NCI-H774 (cell line): ENCODE results near the gene UVRAG.

Experiments used
- DNase-seq: peaks from one replicate; lab custom pipeline; 2025; lab: John Stamatoyannopoulos, UW

Gene UVRAG

DNA sequence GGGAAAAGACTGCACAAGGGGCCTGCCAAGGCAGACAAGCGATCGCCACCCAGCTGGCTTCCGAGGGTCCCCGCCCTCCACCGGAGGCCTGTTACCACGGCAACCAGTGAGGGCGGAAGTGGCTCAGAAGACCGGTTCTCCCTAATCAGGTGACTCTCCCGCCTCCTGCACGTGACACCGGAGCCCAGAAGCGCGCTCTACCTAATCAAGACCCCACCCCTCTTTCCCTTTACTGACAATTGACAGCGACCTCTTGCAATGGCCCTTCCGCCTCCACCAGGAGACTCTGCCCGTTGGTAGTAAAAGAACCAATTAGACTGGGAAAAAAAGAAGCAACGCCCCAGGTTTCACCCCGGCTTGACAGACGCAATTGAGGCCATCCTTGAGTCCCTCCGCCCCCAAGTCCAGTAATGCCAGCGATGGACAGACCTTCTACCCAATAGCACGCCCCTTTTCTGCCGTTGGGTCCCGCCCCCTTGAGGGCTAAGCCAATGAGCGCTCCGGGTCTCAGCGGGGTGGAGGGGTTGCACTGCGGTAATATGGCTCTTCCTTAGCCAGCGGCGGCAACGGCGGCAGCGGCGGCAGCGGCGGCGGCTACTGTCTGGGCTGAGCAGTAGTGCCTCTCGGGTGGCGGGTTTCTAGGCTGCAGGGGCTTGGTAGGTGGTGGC is at the start of gene UVRAG:
Gene UVRAG, plus strand, starts transcription at position 534 of the 668 bp plus-strand sequence. CDS start 198 bp downstream, outside the sequence.
- peak; percentile 99 for DNase-seq

DNA sequence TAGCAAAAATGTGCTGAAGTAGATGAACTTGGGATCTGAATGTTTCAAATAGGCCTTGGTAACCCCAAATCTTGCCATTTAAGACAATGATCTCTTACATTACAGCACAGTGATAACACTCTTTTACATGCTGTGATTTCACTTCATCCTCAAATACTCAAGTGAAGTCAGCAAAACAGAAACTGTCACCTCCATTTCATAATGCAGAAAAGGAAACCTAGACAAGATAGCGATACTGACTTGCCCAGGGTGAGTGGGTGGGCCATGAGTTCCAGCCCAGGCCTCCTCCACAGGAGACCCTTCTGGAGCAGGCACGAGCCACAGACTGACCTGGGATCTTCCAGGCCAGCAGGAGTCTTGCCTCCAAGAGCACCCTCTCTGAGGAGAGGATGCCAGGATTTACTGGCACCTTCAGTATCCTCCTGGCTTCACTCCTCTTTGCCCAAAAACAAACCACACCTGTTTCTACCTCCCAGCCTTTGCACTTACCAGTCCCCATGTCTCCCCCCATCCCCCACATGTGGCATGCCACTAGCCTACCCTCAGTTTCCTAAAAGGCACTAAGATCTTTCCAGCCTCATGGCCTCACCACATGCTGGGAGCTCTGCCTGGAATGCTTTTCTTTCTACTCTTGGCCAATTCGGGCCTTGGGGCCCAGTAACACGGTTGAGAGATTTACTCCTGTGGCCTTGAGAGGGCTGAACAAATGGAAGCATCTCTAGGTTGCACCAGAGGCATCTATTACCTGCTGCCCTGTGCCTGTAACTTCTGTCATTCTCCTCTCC is 48.4 kb upstream of the UVRAG start:
- DNase-seq = no peak

DNA sequence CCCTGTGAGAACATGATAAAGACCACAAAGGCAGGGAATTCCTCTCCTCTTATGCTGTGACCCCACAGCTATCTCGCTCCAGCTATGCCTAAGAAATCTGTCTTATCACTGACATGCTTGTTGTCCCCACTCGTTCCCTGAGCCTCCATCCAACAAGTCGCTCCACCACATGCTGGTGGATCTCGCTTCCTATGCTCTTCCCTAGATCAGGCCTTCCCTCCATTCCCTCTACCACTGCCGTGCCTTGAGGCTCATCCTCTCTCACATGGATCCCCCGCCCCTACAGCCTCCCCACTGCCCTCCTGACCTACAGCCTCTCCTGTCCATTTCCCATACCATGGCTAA is 47.8 kb upstream of the UVRAG start:
- DNase-seq = no peak

DNA sequence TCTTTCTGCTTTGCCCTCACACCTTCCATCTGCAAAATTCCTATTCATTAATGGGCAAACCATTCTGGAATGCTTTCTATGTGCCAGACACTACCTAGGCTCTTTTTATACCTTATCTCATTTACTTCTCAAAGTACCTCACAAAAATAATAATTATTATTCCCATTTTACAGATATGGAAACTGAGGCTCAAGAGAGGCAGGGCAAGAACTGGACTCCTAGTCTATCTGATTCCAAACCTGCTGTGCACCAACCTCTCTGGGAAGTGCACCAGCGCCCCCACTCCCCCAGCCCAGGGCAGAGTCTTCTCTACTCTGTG is 47.3 kb upstream of the UVRAG start:
- no peak for DNase-seq

DNA sequence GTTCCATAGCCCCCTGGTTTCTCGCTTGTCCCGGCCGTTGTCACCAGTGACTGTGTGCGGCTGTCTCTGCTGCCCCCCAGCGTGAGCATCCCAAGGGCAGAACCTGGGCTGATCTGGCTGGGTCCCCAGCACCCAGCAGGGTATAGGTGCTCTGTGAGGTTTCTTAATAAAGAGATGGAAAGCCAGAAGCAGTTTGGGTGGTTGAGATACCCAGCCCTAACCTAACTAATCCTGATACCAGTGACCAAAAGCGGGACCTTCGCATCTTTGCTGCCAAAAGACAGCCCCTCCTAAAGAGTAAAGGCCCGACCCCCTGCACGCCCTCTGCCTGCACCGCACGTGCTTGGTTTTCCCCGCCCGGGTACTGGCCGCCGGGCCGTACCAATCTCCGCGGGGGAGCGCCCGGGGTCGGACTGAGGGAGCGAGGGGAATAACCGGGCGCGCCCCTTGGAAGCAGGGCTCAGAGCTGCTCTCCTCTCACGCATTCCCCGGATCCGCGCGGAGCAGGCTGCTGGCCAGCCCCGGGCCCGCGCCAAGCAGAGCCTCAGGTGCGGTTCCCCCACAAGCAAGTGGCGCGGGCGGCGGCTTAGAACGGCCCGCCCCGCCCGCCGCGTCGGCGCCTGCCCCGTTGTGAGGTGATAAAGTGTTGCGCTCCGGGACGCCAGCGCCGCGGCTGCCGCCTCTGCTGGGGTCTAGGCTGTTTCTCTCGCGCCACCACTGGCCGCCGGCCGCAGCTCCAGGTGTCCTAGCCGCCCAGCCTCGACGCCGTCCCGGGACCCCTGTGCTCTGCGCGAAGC is 46.7 kb upstream of the UVRAG start, which contains the start of gene DGAT2:
Gene DGAT2, plus strand, starts transcription at position 667 of the 797 bp plus-strand sequence. CDS start 214 bp downstream, outside the sequence.
- peak; percentile 76 for DNase-seq

DNA sequence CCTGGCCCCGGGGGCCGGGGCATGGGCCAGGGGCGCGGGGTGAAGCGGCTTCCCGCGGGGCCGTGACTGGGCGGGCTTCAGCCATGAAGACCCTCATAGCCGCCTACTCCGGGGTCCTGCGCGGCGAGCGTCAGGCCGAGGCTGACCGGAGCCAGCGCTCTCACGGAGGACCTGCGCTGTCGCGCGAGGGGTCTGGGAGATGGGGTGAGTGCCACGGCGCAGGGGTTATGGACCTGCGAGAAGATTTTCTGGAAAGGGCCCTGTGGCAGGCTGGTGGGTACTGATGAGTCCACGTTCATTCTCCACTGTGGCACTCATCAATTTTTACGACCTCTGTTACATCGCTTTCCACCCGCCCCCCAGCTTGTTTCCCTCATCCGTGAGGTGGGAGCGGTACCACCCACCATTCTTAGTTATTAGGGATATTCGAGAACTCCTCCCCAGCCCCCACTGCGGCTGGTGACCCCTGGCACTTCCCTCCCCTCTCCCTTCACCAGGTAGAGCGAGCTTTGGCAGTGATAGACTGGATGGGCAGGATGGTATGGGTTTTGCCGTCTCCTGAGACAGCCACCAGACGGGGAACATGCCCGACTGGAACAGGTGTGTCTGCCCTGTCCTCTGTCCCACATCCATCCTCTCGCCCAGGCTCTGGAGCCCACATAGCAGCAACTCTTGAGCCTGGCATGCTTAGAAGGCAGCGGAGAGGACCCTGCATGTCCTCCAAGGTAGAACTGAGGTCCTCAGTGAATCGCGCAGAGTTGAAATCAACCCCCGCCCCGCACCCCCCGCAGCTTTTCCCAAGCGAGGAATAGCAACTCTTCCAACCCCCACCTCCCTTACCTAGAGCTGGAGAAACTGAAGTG is 45.9 kb upstream of the UVRAG start:
- DNase-seq = no peak

DNA sequence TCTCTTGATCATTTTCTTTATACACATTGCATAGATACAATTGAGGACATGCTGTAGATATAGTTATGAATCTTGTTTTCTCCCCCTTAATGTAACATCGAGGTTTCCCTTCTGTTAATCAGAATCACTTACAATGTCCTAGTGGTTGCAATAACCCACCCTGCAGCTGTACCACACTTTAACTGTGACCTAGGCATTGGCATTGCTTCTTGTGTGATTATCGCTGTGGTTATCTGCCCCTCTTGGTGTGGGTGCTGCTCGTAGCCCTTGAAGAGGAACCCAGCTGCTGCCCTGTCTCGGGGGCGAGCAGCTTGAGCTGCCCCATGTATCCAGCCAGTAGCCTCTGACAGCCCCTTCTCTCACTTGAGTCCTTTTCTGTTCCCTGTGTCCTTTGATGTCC is 44.9 kb upstream of the UVRAG start:
- no peak for DNase-seq

DNA sequence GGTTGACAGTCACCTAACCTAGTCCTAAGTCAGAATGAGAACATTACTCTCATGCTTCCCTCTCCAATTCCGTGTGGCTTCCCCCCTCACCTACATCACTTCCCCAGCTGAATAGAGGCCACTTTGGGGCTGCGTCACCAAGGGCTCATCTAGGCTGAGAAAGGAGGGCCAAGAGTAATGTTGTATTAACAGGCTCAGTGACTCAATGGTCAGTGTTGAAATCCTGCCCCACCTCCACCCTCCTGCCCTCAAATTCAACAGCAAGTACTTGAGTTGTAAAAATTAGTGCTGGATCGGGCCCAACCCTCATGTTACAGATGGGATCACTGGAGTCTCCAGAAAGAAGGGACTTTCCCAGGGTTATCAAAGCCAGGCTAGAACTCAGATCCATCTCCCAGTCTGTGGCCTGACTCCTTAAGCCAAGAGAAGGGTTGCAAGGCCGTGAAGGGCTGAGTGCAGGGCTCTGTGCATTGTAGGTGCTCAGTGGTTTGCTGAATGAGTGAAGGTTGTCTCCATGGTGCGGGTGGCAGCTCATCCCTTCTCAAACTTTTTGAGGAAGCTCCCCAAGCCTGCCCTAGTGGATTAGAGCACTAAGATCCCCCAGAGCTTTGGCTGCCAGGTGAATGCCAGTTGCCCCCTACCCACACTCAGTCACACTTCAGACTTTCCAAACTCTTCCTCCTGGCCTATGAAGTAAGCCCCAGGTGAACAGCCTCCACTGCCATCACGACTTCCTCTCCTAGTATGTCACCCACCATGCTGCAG is 43.2 kb upstream of the UVRAG start:
- no peak for DNase-seq

DNA sequence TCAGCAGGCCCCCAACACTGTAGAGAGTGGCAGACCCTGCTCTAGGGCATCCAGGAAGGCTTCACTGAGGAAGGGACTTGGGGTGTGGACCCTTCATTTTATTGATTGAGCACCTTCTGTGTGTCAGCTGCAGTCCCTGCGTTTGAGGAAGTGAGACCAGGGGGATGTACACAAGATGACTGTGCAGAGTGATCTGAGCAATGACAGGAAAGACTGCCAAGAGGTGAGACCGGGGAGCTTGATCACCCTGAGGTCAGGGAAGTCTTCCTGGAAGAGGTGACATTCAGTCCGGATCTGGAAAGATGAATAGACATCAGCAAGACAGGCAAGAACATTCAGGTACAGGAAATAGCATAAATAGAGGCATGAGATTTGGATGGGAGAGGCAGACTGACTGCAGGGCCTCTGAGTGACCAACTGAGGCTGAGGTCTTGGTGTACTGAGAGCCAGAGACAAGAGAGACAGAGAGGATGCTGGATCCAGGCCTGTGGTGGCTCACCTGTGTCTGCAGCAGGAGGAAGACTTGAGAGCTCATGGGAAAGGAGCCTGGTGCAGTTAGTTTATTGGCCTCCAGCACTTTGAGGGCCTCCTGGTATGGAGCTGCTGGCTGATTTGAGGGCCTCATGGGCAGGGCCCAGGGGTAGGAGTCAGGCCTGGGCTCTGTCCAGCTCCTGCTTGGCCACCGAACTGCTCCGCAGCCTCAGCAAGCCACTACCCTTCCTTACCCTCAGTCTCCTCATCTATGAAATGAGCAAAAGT is 41.2 kb upstream of the UVRAG start:
- no peak for DNase-seq

DNA sequence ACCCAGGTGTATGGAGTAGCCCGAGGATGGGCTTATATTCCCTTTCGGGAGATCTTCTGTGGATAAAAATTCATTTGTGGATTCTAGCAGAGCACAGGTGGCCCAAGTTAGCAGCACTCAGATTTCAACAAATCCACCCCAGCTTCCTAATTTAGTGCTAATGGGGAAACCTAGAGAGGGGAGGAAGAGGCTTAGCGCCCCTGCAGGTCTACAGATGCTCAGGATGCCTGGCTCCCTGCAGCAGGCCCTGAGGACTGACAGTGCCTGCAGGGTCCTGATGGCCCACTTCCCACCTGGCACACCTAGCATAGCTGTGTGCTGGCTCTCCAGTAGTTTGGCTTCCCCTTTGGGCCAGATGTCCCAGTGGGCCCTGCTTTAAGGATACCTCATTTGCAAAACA is 40.0 kb upstream of the UVRAG start:
- DNase-seq = no peak

DNA sequence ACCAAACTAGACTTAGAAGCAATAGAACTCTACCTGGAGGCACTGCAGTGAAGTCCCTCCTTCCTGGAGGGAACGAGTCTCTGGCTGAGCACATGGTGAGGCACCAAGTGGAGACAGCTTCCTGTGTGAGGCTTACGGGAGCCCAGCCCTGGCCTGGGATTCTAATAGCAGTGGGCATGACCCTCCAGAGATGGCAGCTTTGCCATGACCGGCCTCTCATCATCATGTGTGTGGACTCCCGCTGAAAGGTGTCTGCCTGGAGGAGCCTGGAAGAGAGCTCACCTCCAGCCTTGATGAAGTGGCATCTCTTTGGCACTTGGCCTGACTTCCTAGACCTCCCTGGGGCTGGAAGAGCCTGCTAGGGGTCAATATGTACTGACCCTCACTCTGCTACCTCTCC is 38.5 kb upstream of the UVRAG start:
- no peak for DNase-seq

DNA sequence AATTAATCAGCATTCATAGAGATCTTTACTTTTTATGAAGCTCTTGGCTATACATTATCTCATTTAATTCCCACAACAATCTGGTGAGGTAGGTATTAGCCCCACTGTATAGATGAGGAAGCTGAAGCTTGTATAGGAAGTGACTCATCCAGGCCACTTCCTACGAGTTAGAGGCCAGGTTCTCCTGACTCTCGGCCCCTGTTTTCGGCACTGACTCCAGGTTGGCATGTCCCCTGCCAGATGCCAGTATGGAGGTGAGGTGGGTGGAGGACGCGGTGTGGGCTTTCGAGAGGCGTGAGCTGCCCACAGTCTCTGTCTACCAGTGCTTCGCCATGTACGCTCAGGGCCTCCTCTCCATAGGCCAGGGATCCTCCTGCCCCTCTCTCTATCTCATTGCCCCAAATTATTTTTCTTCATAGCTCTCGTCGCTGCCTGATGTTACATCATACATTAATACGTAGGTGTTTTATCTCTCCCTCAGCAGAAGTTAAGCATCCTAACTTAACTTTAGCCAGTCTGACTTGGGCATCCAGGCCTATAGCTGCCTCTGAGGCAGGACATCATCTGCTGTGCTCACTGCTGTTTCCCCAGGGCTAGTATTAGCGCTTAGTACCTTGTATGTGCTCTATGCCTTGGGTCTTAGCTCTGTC is 37.4 kb upstream of the UVRAG start:
- no peak for DNase-seq

DNA sequence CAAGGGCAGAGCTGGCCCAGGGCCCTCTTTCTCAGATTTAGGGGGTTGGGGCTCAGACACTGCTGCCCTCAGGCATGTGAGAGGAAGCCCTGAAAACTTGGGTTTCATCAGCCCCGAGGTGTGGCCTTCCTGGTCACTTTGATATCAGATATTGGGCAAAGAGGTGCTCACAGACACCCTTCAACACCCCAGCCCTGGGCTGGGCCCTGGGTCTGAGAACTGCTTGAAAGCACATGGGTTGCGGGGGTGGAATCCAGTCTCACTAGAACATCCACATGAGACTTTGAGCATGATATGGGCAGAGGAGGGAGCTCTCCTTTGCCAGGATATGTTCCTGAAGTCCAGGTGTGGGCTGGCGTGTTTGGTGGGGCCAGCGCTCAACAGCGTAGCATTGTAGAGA is 36.0 kb upstream of the UVRAG start:
- no peak for DNase-seq

DNA sequence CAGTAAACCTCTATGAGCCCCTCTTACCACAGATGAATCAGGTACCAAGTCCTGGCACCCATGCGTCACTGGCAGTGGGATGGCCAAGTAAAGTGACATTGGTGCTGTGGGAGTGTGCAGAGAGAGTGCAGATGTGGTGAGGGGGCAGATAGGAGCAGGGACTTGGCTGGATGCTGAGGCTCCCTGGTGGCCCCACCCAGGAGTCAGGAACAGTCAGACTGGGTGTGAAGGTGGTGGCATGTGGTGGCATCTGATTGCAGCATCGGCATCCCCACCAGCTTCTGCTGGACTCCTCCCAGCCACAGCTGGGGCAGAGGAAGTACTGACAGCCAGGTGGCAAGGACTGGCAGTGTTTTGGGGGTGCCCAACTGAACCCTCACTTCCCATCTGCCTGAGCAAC is 35.0 kb upstream of the UVRAG start:
- no peak for DNase-seq

DNA sequence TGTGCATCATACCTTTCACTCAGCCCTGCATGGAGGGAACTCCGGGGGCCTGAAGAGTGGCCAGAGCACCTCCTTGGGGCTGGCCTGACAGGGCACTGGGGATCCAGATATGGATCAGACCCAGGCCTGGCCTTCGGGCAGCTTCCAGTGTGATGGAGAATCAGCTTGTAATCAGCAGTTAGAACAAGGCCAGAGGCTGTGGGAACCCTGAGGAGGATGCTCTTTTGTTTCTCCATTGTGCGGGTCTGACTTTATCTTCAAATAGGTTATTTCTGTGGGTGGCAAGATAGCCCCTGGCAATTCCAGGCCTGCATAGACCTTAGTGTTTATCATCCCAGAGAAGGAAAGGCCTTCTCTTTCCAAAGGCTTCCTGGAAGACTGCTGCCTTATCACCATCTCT is 34.1 kb upstream of the UVRAG start:
- DNase-seq = no peak

DNA sequence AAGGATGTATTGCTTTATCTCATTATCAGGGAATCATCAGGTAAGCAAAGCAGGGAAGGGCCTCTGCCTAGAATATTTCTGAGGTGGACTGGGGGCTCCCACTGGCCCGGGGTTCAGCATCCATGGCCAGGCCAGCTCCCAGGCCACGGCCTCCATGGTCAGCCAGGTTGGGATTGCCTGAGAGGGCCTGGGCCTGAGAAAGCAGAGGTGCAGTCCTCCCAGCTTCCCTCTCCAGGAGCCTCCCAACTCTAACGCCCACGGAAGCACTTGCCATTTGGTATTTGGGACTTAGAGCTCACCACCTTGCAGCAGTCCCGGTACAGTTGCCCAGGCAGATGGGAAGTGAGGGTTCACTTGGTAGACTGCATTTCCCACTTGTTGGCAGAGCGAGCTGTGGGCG is 33.7 kb upstream of the UVRAG start:
- DNase-seq = no peak

DNA sequence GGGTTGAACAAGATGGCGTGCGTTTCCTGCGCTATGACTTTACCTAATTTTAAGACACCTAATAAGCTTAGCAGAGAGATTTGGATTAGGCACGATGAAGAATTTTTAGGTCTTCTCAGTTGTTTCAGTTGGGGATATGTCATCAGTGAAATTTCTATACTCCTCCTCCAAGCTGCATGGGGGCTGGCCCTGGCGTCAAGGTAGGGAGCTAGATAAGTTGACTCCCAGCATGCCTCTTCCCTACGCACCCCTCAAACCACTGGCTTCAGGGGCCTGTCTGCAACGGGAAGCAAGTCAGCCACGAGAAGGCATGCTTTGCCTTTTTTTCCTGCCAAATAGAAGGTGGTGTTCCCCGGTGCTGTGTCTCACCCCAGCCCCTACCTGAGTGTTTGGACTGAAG is 33.2 kb upstream of the UVRAG start:
- no peak for DNase-seq

DNA sequence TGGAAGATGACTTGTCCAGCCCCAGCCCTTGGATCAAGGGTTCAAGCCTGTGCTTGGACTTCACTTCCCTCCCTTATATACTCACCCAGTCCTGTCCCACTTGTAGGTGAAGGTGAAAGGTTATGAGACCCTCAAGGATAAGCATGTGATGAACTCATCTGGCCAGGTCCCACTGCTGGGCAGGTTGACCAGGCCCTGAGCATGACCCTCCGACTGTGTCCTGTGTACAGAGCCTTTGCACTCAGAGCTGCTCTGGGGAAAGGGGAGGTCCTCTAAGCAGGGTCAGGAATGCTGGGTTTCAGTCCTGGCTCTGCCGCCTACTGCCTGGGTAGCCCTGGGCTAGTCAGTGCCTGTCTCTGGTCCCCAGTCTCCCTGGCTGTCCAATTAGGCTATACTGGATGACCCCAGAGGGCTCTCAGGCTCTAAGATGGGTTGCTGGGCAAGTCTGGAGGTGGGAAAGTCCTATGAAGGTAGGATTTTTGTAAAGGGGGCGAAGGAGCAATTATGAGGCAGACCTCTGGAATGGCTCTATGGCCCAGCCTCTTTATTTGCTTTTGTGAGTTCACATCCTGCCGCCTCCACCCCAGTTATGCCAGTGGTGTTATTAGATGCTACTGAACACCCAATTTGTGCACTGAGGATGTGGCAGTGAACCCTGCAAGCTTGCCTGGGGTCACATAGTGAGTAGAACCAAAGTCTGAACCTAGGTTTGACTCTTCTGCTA is 32.3 kb upstream of the UVRAG start:
- DNase-seq = no peak

DNA sequence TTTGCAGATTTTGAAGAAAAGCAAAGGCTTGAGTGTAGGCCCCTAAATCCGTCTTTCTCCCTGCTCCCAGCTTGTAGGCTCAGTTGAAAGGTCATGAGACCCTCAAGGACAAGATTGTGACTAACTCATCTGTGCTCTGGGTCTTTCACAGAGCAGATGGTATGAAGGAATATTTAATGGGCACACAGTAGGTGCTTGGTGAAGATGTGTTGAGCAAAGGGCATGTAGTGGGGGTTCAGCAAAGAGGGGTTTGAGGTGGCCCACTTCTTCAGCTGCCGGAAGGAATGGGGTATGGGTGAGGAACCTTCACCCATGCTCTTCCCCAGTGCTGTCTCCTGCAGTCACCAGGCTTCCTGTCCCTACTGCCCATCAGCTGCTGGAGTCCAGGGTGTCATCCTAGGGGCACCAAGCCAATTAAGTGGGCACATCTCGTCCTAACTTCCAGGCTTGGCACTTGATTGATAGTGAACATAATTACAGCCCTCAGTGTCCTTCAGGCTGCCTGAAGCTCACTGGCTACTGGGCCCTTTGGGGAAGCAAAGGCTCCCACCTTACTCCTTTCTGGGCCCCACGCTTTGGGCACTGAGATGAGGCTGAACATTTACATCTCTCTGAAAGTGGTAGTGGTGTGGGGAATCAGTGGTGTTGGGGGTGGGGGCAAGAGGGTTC is 31.5 kb upstream of the UVRAG start:
- DNase-seq = no peak
